Esophagus muscularis mucosa (tissue), 4 donors: ENCODE data around the gene ZSCAN2. TPM values are rescaled to one million over a fixed set of nuclear protein-coding genes. Genes with fewer than 3 reads are reported as not detected.
A peak's percentile ranks its signal among the peaks of the same experiment; 100 is the strongest.

Experiments
- DNase-seq: peaks from one replicate; pipeline ENCODE4 v3.0.0-alpha.2; 2017; ENCODE audit errors: extremely low spot score
- H3K27ac ChIP-seq, 4 donors: fragments of 200-600 bp; sonication (generic); replicated peaks in 1 of 4; 1 replicate in 3 of 4; 2 replicates in 1 of 4; pipeline ENCODE4 v1.5.1; 2016 to 2019; ENCODE audit warnings: mild to moderate bottlenecking in 1 of 4
- H3K27me3 ChIP-seq, 4 donors: fragments of 200-600 bp; sonication (generic); one replicate each; pipeline versions ENCODE4 v1.5.1 to v1.6.0; 2016 to 2019
- H3K36me3 ChIP-seq, 4 donors: fragments of 200-600 bp; sonication (generic); one replicate each; pipeline ENCODE4 v1.5.1; 2016 to 2019
- H3K4me1 ChIP-seq, 4 donors: fragments of 200-600 bp; sonication (generic); one replicate each; pipeline ENCODE4 v1.5.1; 2016 to 2019
- H3K4me3 ChIP-seq, 4 donors: fragments of 200-600 bp; sonication (generic); 1 replicate in 2 of 4; 2 replicates in 2 of 4; pipeline ENCODE4 v1.5.1; 2016 to 2019; ENCODE audit warnings: mild to moderate bottlenecking in 4 of 4, moderate library complexity in 1 of 4
- H3K9me3 ChIP-seq, 4 donors: fragments of 200-600 bp; sonication (generic); 1 replicate in 3 of 4; 2 replicates in 1 of 4; pipeline ENCODE4 v1.5.1; 2016 to 2019
- EP300 ChIP-seq: sonication (generic); formaldehyde crosslinking; IDR thresholded peaks from one replicate; pipeline ENCODE4 v1.6.1; 2017; ENCODE audit warnings: antibody characterized with exemption
- POLR2A ChIP-seq: fragments of 450-650 bp; IDR thresholded peaks from one replicate; pipeline ENCODE4 v1.6.1; 2017; ENCODE audit warnings: antibody characterized with exemption, moderate library complexity, mild to moderate bottlenecking, low read depth
- POLR2AphosphoS5 ChIP-seq, 2 donors: sonication (generic); formaldehyde crosslinking; IDR thresholded peaks; one replicate each; pipeline ENCODE4 v1.6.1; 2017; ENCODE audit warnings: antibody characterized with exemption in 2 of 2
- WGBS: methylation state at CpG from one replicate; pipeline ENCODE4 v1.1.5; 2018; 5-methylcytosine and 5-hydroxymethylcytosine counted together
- intact Hi-C: fragments of 100-400 bp; cut with DNase I; formaldehyde crosslinking; loops from one replicate; pipeline ENCODE4 v1.15.1; 2023
- total RNA-seq, 4 donors: library from RNA; depleted of rRNA; stranded (reverse); fragments of >200 nt; gene quantifications; one replicate each; pipeline versions ENCODE4 v1.1.0 to v1.2.1, GENCODE V29; 2016
- TF ChIP-seq, protein P1 (sequence below), 3 experiments: fragments of 200-600 bp in 2 of 3; fragments of 450-650 bp in 1 of 3; sonication (generic) in 2 of 3; IDR thresholded peaks; one replicate each; pipeline ENCODE4 v1.5.1; 2017 to 2019; ENCODE audit warnings: antibody characterized with exemption in 3 of 3, mild to moderate bottlenecking in 2 of 3, moderate library complexity in 1 of 3

The ZSCAN2 gene
- total RNA-seq, 4 donors from 2014 or later = 4.6 to 9.5 (median 7.7) TPM

GRCh38 chr15:84657748-84658079 lies 56.9 kb downstream of the ZSCAN2 start:
- no peaks in the 10 kb centered on the region for H3K9me3 ChIP-seq
- DNase-seq = no peak
- peaks cover 26 to 43% (median 36%) of the 10 kb centered on the region in 4 donors for H3K4me1 ChIP-seq
- peak overlapping the region; percentile 62 to 79 (median 73) for H3K4me3 ChIP-seq
- peak overlapping the region; percentile 83 to 90 (median 88) for H3K27ac ChIP-seq
- intact Hi-C loops = loop anchor here (2.0 to 5.0 kb wide), 3 partner anchors 57 to 90 kb away; partner anchors contain the start of genes SEC11A, ZNF592 and ZSCAN2
- peaks cover 0 to 4% (median 0%) of the 10 kb centered on the region in 4 donors for H3K36me3 ChIP-seq
- 24% methylated on average over 10 of the region's 17 CpGs for WGBS
- no peak for TF ChIP-seq POLR2A
- TF ChIP-seq POLR2AphosphoS5 (IDR thresholded peaks at IDR 0.05) = no peak
- TF ChIP-seq, protein P1, sequence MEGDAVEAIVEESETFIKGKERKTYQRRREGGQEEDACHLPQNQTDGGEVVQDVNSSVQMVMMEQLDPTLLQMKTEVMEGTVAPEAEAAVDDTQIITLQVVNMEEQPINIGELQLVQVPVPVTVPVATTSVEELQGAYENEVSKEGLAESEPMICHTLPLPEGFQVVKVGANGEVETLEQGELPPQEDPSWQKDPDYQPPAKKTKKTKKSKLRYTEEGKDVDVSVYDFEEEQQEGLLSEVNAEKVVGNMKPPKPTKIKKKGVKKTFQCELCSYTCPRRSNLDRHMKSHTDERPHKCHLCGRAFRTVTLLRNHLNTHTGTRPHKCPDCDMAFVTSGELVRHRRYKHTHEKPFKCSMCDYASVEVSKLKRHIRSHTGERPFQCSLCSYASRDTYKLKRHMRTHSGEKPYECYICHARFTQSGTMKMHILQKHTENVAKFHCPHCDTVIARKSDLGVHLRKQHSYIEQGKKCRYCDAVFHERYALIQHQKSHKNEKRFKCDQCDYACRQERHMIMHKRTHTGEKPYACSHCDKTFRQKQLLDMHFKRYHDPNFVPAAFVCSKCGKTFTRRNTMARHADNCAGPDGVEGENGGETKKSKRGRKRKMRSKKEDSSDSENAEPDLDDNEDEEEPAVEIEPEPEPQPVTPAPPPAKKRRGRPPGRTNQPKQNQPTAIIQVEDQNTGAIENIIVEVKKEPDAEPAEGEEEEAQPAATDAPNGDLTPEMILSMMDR (IDR thresholded peaks at IDR 0.05) = no peak
- no peak for TF ChIP-seq EP300
- H3K27me3 ChIP-seq = no peaks in the 10 kb centered on the region

- TF ChIP-seq EP300 (no peak), POLR2AphosphoS5 (IDR thresholded peaks at IDR 0.05) (peak; percentile 2 to 24), POLR2A (no peak)
- TF ChIP-seq, protein P1 (IDR thresholded peaks at IDR 0.05) = peak; percentile 68 to 80 (median 71)
- DNase-seq = no peak
- Histone ChIP-seq H3K4me1 (peaks cover 21 to 38% (median 31%) of the 10 kb centered on the region in 4 donors), H3K36me3 (peaks cover 0 to 4% (median 0%) of the 10 kb centered on the region in 4 donors), H3K4me3 (peak within 1 kb of the TSS; percentile 62 to 79 (median 73)), H3K9me3 (no peaks in the 10 kb centered on the region), H3K27ac (peak within 1 kb of the TSS; percentile 83 to 90 (median 88)), H3K27me3 (no peaks in the 10 kb centered on the region)
- intact Hi-C loops = loop anchor here (2.0 to 5.0 kb wide), 3 partner anchors 57 to 89 kb away; partner anchors contain the start of genes SEC11A, ZNF592 and ZSCAN2
- under 1% methylated on average over 25 of the region's 61 CpGs for WGBS
Observed at GRCh38 chr15:84658080-84658787, 57.4 kb downstream of the ZSCAN2 start, which contains the start of gene NMB. NMB (minus strand) TSS chr15:84658199; CDS start chr15:84658152, 47 bp downstream.

DNA sequence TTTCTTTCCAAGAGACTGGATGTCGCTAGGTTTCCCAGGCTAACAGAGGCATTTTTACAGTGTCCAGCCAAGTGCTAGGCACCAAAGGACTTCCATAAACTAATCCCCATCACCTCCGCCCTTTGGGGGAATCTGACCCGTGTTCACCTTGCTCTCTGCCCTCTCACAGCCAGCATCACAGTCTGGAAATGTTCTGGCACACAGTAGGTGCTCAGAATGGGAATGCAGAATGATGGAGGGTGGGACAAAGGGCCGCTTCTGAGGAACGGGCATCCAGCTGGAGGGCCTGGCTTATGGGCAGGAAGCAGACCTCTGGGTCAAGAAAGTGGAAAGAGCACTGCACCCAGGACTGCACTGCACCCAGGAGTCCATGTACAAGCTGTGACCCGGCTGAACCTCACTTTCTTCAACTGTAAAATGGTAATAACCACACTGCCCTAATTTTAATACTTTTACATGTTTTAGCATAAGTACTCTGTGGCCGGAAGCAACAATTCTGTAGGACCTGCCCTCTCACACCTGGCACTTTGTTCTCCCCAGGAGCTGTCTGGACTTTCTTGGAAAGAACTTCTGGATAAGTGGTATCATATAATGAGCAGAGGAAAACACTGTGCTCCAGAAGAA lies 58.1 kb downstream of the ZSCAN2 start:
- 65% methylated on average over 7 of the region's 7 CpGs for WGBS

DNA sequence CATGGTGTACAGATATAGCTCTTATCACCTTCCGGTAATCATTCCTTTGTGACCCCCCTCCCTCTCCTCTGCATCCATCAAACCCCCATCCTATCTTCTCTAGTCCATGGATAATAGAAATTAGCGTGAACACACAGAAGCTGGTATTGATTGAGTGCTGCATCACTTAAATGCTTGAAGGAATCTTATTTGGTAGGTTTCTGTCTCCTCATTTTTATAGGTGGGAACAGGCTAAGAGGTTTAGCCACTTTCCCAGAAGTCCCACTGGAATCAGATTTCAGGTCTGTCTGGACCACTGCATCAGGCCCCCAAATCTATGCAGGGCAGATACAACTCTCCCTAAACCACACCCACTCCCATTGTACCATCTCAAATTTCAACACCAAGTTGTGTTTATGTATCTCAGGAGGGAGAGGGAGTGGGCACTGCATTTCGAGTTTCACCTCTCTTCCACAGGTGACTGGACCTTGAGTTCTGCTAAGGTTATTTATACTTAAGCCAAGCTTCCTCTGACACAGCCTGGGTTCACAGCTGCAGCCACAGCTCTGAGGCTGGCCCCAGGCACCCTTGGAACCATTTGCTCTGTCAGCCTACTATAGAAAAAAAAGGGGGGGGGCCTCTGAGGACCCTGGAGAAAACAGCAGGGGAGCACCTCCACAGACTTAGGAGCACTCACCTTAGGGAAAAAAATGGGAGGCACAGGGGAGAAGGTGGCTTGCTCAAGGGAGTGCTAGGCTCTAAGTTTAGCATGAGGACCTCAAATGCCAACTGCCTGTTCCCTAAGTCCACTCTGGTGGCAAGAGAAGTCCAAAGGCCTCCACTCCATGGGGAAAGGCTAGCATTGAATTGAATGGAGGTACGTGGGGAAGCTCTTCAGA lies 59.3 kb downstream of the ZSCAN2 start:
- H3K9me3 ChIP-seq = no peaks in the 10 kb centered on the region
- intact Hi-C loops = loop anchor here (2.0 to 5.0 kb wide), 3 partner anchors 57 to 87 kb away; partner anchors contain the start of genes SEC11A, ZNF592 and ZSCAN2
- H3K36me3 ChIP-seq = peaks cover 0 to 12% (median 6%) of the 10 kb centered on the region in 4 donors
- peaks cover 9 to 26% (median 20%) of the 10 kb centered on the region in 4 donors for H3K4me1 ChIP-seq
- DNase-seq = no peak
- H3K27ac ChIP-seq = no peak overlapping the region
- H3K27me3 ChIP-seq = no peaks in the 10 kb centered on the region
- TF ChIP-seq, protein P1 (IDR thresholded peaks at IDR 0.05) = no peak
- TF ChIP-seq POLR2A (no peak), EP300 (no peak), POLR2AphosphoS5 (IDR thresholded peaks at IDR 0.05) (no peak)
- H3K4me3 ChIP-seq = no peak overlapping the region
- WGBS = 78% methylated on average over 4 of the region's 4 CpGs

More for the DNA sequence above, 58.1 kb downstream of the ZSCAN2 start:
- Histone ChIP-seq H3K9me3 (no peaks in the 10 kb centered on the region), H3K36me3 (peaks cover 0 to 4% (median 0%) of the 10 kb centered on the region in 4 donors), H3K4me3 (peak overlapping the region; percentile 62 to 79 (median 73)), H3K27ac (peak overlapping the region; percentile 83 to 90 (median 88)), H3K4me1 (peaks cover 16 to 33% (median 26%) of the 10 kb centered on the region in 4 donors), H3K27me3 (no peaks in the 10 kb centered on the region)
- DNase-seq = no peak
- intact Hi-C loops = loop anchor here (2.0 to 5.0 kb wide), 3 partner anchors 58 to 88 kb away; partner anchors contain the start of genes SEC11A, ZNF592 and ZSCAN2
- no peak for TF ChIP-seq EP300
- TF ChIP-seq, protein P1 (IDR thresholded peaks at IDR 0.05) = no peak
- TF ChIP-seq POLR2AphosphoS5 (IDR thresholded peaks at IDR 0.05) = no peak
- TF ChIP-seq POLR2A = no peak
